ENCODE results near the gene INSYN2B. TPM values are rescaled to one million over a fixed set of nuclear protein-coding genes. Genes with fewer than 3 reads are reported as not detected.

The INSYN2B gene
- total and polyA plus RNA-seq, 2 donors (not counting 1 experiment from before 2014, with no cell fraction given) = not detected

GRCh38 chr5:169889572-169889971 lies 90.7 kb downstream of the INSYN2B start:
- no peak overlapping the region for H3K27ac ChIP-seq (ENCODE audit: low read length in 2 of 2)
- no peaks in the 10 kb centered on the region for H3K27me3 ChIP-seq (replicated peaks in 1 of 4; ENCODE audit: control extremely low read depth in 1 of 4, control insufficient read depth in 3 of 4, insufficient read depth in 4 of 4, low read length in 3 of 4)
- DNase-seq (no peak), ATAC-seq (ENCODE audit: low read depth) (no peak)
- Mint-ChIP-seq H3K27me3 (no peaks in the 10 kb centered on the region), H3K9me3 (ENCODE audit: insufficient read depth) (no peaks in the 10 kb centered on the region), H3K27ac (no peak overlapping the region), H3K4me1 (peaks cover 21% of the 10 kb centered on the region), H3K4me3 (no peak overlapping the region)
- peaks cover 38% of the 10 kb centered on the region for H4K20me1 ChIP-seq (ENCODE audit: control insufficient read depth, insufficient read depth, low read length, poor library complexity, severe bottlenecking)
- no peak overlapping the region for H3K4me3 ChIP-seq (ENCODE audit: control extremely low read depth in 1 of 5, extremely low read depth in 1 of 5, insufficient read depth in 1 of 5, low read depth in 2 of 5, low read length in 4 of 5)
- TF ChIP-seq EZH2 (IDR thresholded peaks at IDR 0.05; ENCODE audit: borderline replicate concordance, insufficient read depth, low read depth, low read length, poor library complexity, severe bottlenecking) = no peak
- TF ChIP-seq, protein P1, sequence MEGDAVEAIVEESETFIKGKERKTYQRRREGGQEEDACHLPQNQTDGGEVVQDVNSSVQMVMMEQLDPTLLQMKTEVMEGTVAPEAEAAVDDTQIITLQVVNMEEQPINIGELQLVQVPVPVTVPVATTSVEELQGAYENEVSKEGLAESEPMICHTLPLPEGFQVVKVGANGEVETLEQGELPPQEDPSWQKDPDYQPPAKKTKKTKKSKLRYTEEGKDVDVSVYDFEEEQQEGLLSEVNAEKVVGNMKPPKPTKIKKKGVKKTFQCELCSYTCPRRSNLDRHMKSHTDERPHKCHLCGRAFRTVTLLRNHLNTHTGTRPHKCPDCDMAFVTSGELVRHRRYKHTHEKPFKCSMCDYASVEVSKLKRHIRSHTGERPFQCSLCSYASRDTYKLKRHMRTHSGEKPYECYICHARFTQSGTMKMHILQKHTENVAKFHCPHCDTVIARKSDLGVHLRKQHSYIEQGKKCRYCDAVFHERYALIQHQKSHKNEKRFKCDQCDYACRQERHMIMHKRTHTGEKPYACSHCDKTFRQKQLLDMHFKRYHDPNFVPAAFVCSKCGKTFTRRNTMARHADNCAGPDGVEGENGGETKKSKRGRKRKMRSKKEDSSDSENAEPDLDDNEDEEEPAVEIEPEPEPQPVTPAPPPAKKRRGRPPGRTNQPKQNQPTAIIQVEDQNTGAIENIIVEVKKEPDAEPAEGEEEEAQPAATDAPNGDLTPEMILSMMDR (IDR thresholded peaks at IDR 0.05) = no peak
- no peak overlapping the region for H3K4me2 ChIP-seq (replicated peaks; ENCODE audit: low read depth, low read length, poor library complexity, severe bottlenecking)
- H3K79me2 ChIP-seq (ENCODE audit: control insufficient read depth, insufficient read depth, low read length) = peaks cover 15% of the 10 kb centered on the region
- no peaks in the 10 kb centered on the region for H3K9me3 ChIP-seq (ENCODE audit: control extremely low read depth in 1 of 3, control insufficient read depth in 2 of 3, insufficient read depth in 1 of 3, low read length in 2 of 3)
- no CpG with 5 or more reads among the region's 4 CpGs for WGBS (ENCODE audit: insufficient coverage)
- H2AFZ ChIP-seq (ENCODE audit: insufficient read depth, low read depth, low read length, poor library complexity, severe bottlenecking) = no peak overlapping the region
- ChIA-PET POLR2A (no interaction called here), CTCF (no interaction called here)
- no peak overlapping the region for H3K9ac ChIP-seq (ENCODE audit: low read length)
- intact Hi-C loops (cut with micrococcal nuclease) = no loop called here
- H3K36me3 ChIP-seq (replicated peaks in 1 of 2; ENCODE audit: control extremely low read depth in 1 of 2, control insufficient read depth in 1 of 2, extremely low read depth in 1 of 2, insufficient read depth in 2 of 2, low read length in 1 of 2) = peaks cover 3 to 15% of the 10 kb centered on the region in 2 experiments
- H3K4me1 ChIP-seq (ENCODE audit: control insufficient read depth in 2 of 2, insufficient read depth in 2 of 2, low read length in 2 of 2) = peaks cover 0 to 7% of the 10 kb centered on the region in 2 donors

DNA sequence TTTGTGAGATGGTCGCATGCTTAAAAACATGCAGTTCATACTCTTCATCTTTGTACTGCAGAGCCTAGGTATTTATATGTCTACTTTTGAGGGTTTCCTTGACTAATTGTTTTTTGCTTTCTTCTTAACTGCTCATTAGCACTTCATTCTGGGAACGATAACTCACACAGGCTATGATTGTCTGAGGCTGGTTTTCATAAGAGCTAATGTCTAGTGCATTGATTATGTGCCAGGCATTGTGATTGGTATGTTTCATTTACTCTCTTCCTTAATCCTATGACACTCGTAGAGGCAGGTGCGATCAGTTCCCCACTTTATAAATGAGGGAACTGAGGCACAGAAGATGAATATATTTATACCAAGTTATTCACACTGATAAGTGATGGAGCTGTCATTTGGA lies 93.6 kb downstream of the INSYN2B start:
- ATAC-seq (ENCODE audit: low read depth) = no peak
- H3K27ac Mint-ChIP-seq = no peak overlapping the region

More for the DNA sequence above, 93.6 kb downstream of the INSYN2B start:
- no peak overlapping the region for H2AFZ ChIP-seq (ENCODE audit: insufficient read depth, low read depth, low read length, poor library complexity, severe bottlenecking)
- ChIA-PET POLR2A (no interaction called here), CTCF (no interaction called here)
- intact Hi-C loops (cut with micrococcal nuclease) = no loop called here
- Mint-ChIP-seq H3K9me3 (ENCODE audit: insufficient read depth) (no peaks in the 10 kb centered on the region), H3K4me1 (peaks cover 8% of the 10 kb centered on the region), H3K27me3 (no peaks in the 10 kb centered on the region), H3K4me3 (no peak overlapping the region)
- H3K9me3 ChIP-seq (ENCODE audit: control extremely low read depth in 1 of 3, control insufficient read depth in 2 of 3, insufficient read depth in 1 of 3, low read length in 2 of 3) = no peaks in the 10 kb centered on the region
- no CpG with 5 or more reads among the region's 4 CpGs for WGBS (ENCODE audit: insufficient coverage)
- H3K27ac ChIP-seq (ENCODE audit: low read length in 2 of 2) = no peak overlapping the region
- H4K20me1 ChIP-seq (ENCODE audit: control insufficient read depth, insufficient read depth, low read length, poor library complexity, severe bottlenecking) = peaks cover 41% of the 10 kb centered on the region
- no peak overlapping the region for H3K4me3 ChIP-seq (ENCODE audit: control extremely low read depth in 1 of 5, extremely low read depth in 1 of 5, insufficient read depth in 1 of 5, low read depth in 2 of 5, low read length in 4 of 5)
- peaks cover 31% of the 10 kb centered on the region for H3K79me2 ChIP-seq (ENCODE audit: control insufficient read depth, insufficient read depth, low read length)
- H3K9ac ChIP-seq (ENCODE audit: low read length) = no peak overlapping the region
- DNase-seq = no peak
- TF ChIP-seq EZH2 (IDR thresholded peaks at IDR 0.05; ENCODE audit: borderline replicate concordance, insufficient read depth, low read depth, low read length, poor library complexity, severe bottlenecking) = no peak
- TF ChIP-seq, protein P1 (IDR thresholded peaks at IDR 0.05) = no peak
- H3K27me3 ChIP-seq (replicated peaks in 1 of 4; ENCODE audit: control extremely low read depth in 1 of 4, control insufficient read depth in 3 of 4, insufficient read depth in 4 of 4, low read length in 3 of 4) = no peaks in the 10 kb centered on the region
- no peak overlapping the region for H3K4me2 ChIP-seq (replicated peaks; ENCODE audit: low read depth, low read length, poor library complexity, severe bottlenecking)
- H3K4me1 ChIP-seq (ENCODE audit: control insufficient read depth in 2 of 2, insufficient read depth in 2 of 2, low read length in 2 of 2) = no peaks in the 10 kb centered on the region
- H3K36me3 ChIP-seq (replicated peaks in 1 of 2; ENCODE audit: control extremely low read depth in 1 of 2, control insufficient read depth in 1 of 2, extremely low read depth in 1 of 2, insufficient read depth in 2 of 2, low read length in 1 of 2) = peaks cover 3 to 23% of the 10 kb centered on the region in 2 experiments

All from B cell (primary cell).